Ishikawa (cell line): ENCODE measurements around the gene MTG1.

Experiments used
- CEBPB ChIP-seq: IDR thresholded peaks from 2 replicates; pipeline ENCODE4 v1.6.1; 2012
- CREB1 ChIP-seq: IDR thresholded peaks from 2 replicates; pipeline ENCODE4 v1.6.1; 2012; ENCODE audit warnings: low read depth
- EGR1 ChIP-seq: IDR thresholded peaks from 2 replicates; pipeline ENCODE4 v1.6.1; 2012
- EP300 ChIP-seq: IDR thresholded peaks from 2 replicates; pipeline ENCODE4 v1.6.1; 2012; ENCODE audit warnings: borderline replicate concordance
- FOXM1 ChIP-seq: IDR thresholded peaks from 2 replicates; pipeline ENCODE4 v1.6.1; 2012; ENCODE audit warnings: low read depth, borderline replicate concordance
- NFIC ChIP-seq: IDR thresholded peaks from 2 replicates; pipeline ENCODE4 v1.6.1; 2012
- RAD21 ChIP-seq: IDR thresholded peaks from 2 replicates; pipeline ENCODE4 v1.6.1; 2012; ENCODE audit warnings: low read depth
- TAF1 ChIP-seq: IDR thresholded peaks from 2 replicates; pipeline ENCODE4 v1.6.1; 2012; ENCODE audit warnings: low read depth, mild to moderate bottlenecking
- TCF12 ChIP-seq: IDR thresholded peaks from 2 replicates; pipeline ENCODE4 v1.6.1; 2012; ENCODE audit warnings: low read depth
- TEAD4 ChIP-seq: IDR thresholded peaks from 2 replicates; pipeline ENCODE4 v1.6.1; 2012
- YY1 ChIP-seq: IDR thresholded peaks from 2 replicates; pipeline ENCODE4 v1.6.1; 2012; ENCODE audit warnings: low read depth
- ZBTB7A ChIP-seq: IDR thresholded peaks from 2 replicates; pipeline ENCODE4 v1.6.1; 2012; ENCODE audit warnings: low read depth
- TF ChIP-seq, protein P1 (sequence below): IDR thresholded peaks from 2 replicates; pipeline ENCODE4 v1.6.1; 2012
- TF ChIP-seq, protein P2 (sequence below): IDR thresholded peaks from 2 replicates; pipeline ENCODE4 v1.6.1; 2012
- TF ChIP-seq, protein P3 (sequence below): IDR thresholded peaks from 2 replicates; pipeline ENCODE4 v1.6.1; 2012; ENCODE audit warnings: low read depth, mild to moderate bottlenecking

MTG1 gene

GRCh38 chr10:133446979-133447378, 53.0 kb downstream of the MTG1 start:
- no peak for TF ChIP-seq NFIC
- TF ChIP-seq FOXM1: no peak
- TF ChIP-seq CREB1: no peak
- no peak for TF ChIP-seq EGR1
- TF ChIP-seq, protein P1, sequence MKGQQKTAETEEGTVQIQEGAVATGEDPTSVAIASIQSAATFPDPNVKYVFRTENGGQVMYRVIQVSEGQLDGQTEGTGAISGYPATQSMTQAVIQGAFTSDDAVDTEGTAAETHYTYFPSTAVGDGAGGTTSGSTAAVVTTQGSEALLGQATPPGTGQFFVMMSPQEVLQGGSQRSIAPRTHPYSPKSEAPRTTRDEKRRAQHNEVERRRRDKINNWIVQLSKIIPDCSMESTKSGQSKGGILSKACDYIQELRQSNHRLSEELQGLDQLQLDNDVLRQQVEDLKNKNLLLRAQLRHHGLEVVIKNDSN: no peak
- TF ChIP-seq ZBTB7A: no peak
- no peak for TF ChIP-seq EP300
- no peak for TF ChIP-seq YY1
- TF ChIP-seq TEAD4: no peak
- TF ChIP-seq TAF1: no peak
- TF ChIP-seq, protein P2, sequence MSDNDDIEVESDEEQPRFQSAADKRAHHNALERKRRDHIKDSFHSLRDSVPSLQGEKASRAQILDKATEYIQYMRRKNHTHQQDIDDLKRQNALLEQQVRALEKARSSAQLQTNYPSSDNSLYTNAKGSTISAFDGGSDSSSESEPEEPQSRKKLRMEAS: no peak
- TF ChIP-seq TCF12: no peak
- TF ChIP-seq, protein P3, sequence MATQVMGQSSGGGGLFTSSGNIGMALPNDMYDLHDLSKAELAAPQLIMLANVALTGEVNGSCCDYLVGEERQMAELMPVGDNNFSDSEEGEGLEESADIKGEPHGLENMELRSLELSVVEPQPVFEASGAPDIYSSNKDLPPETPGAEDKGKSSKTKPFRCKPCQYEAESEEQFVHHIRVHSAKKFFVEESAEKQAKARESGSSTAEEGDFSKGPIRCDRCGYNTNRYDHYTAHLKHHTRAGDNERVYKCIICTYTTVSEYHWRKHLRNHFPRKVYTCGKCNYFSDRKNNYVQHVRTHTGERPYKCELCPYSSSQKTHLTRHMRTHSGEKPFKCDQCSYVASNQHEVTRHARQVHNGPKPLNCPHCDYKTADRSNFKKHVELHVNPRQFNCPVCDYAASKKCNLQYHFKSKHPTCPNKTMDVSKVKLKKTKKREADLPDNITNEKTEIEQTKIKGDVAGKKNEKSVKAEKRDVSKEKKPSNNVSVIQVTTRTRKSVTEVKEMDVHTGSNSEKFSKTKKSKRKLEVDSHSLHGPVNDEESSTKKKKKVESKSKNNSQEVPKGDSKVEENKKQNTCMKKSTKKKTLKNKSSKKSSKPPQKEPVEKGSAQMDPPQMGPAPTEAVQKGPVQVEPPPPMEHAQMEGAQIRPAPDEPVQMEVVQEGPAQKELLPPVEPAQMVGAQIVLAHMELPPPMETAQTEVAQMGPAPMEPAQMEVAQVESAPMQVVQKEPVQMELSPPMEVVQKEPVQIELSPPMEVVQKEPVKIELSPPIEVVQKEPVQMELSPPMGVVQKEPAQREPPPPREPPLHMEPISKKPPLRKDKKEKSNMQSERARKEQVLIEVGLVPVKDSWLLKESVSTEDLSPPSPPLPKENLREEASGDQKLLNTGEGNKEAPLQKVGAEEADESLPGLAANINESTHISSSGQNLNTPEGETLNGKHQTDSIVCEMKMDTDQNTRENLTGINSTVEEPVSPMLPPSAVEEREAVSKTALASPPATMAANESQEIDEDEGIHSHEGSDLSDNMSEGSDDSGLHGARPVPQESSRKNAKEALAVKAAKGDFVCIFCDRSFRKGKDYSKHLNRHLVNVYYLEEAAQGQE: no peak
- no peak for TF ChIP-seq CEBPB

DNA sequence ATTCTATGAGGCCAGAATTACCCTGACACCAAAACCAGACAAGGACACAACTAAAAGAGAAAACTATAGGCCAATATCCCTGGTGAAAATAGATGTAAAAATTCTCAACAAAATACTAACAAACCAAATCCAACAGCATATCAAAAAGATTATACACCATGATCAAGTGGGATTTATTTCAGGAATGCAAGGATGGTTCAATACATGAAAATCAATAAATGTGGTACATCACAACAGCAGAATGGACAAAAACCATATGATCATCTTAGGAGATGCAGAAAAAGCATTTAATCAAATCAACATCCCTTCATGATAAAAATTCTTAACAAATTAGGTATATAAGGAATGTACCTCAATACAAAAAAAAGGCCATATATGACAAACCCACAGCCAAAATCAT, 54.2 kb downstream of the MTG1 start:
- TF ChIP-seq TEAD4: no peak
- TF ChIP-seq TAF1: no peak
- no peak for TF ChIP-seq CREB1
- no peak for TF ChIP-seq EGR1
- no peak for TF ChIP-seq RAD21
- TF ChIP-seq YY1: no peak
- TF ChIP-seq, protein P2: no peak
- TF ChIP-seq FOXM1: no peak
- TF ChIP-seq ZBTB7A: no peak
- TF ChIP-seq, protein P1: no peak

- no peak for TF ChIP-seq EGR1
- TF ChIP-seq, protein P2: no peak
These were observed 57.4 kb downstream of the MTG1 start for GRCh38 chr10:133451346-133451745.

DNA sequence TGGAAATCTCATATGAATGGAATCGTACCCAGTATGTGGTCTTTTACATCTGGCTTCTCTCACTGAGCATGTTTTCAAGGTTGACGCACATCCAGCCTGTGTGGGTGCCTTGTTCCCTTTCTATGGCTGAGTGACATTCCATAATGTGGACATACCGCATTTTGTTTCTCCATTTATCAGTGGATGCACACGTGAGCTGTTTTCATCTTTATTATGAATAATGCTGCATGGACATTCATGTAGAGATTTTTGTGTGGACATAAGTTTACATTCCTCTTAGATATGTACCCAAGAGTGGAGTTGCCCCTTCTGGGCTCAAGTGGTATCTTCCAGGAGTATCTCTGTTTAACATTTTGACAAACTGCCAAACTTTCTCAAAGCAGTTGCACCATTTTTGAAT, 58.5 kb downstream of the MTG1 start:
- TF ChIP-seq YY1 (no peak), ZBTB7A (no peak), FOXM1 (no peak), EGR1 (no peak), TAF1 (no peak), EP300 (no peak), TEAD4 (no peak), CREB1 (no peak), RAD21 (no peak)
- TF ChIP-seq, protein P3: no peak
- TF ChIP-seq, protein P2: no peak
- TF ChIP-seq, protein P1: no peak

DNA sequence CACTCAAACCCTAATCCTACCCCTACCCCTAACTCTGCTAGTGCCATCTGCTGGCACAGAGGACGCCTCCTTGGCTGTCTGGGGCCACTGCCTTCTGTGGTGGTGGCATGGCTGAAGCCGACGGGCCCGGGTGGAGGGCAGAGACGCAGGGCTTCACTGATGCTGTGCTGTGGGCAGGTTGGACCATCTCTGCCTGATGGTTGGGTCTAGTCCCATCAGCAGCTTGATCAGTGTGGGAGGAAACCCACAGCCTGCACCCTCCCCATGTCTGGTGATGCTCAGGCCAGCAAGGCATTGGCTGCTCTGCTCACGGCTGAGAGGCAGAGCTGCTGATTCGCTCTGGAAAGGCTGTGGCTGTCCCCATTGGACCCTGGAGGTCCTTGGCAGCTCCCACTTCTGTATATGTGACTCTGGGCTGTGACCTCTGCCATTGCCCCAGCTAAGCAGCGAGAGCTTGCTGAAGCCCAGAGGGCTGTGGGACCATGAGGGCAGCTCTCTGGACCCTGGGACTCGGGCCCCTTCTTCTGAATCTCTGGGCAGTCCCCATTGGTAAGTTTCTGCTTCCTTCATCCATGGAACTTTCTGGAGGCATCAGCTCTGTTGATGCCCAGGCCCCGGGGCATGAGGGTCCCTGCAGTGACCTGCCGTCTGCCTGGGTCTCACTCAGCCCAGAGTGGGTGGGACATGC, 59.7 kb downstream of the MTG1 start, which contains the start of gene SCART1:
TSS of gene SCART1 (plus strand) at position 430 of the 688 bp plus-strand sequence. CDS start at position 483, 53 bp downstream.
- TF ChIP-seq EP300 (no peak), CREB1 (no peak), CEBPB (no peak), ZBTB7A (no peak), TEAD4 (no peak), FOXM1 (no peak), EGR1 (no peak), TAF1 (no peak), YY1 (no peak), TCF12 (no peak), NFIC (no peak), RAD21 (no peak)
- TF ChIP-seq, protein P2: no peak
- TF ChIP-seq, protein P3: no peak
- TF ChIP-seq, protein P1: no peak
